Activated T-helper 1 cell treated with Interleukin-2 at 50 U/mL for 16 hours (primary cell): ENCODE data around the gene NSFL1C.
"Not testable (repeated sequence)": the region's sequence is repeated elsewhere in the genome, so short reads cannot be mapped to it uniquely, and the experiment has no call there.

Experiments used
- DNase-seq: peaks from one replicate; pipeline ENCODE4 v3.0.0-alpha.2; 2020; ENCODE audit warnings: low read depth

NSFL1C gene

GRCh38 chr20:1423625-1424106, 43.0 kb downstream of the NSFL1C start:
- no peak for DNase-seq

GRCh38 chr20:1423206-1423605, 43.4 kb downstream of the NSFL1C start:
- no peak for DNase-seq

- no peak for DNase-seq
Observed at GRCh38 chr20:1422753-1423152, 43.9 kb downstream of the NSFL1C start.

GRCh38 chr20:1420066-1420465, 46.6 kb downstream of the NSFL1C start:
- DNase-seq = no peak

GRCh38 chr20:1418350-1418749, 48.3 kb downstream of the NSFL1C start:
- DNase-seq = no peak

GRCh38 chr20:1417790-1418189, 48.9 kb downstream of the NSFL1C start:
- no peak for DNase-seq

GRCh38 chr20:1417273-1417672, 49.4 kb downstream of the NSFL1C start:
- DNase-seq = no peak

GRCh38 chr20:1415667-1416468, 50.8 kb downstream of the NSFL1C start:
- DNase-seq = no peak

GRCh38 chr20:1414982-1415381, 51.7 kb downstream of the NSFL1C start:
- DNase-seq = no peak

- DNase-seq = no peak
Observed at GRCh38 chr20:1405801-1406200, 60.8 kb downstream of the NSFL1C start.

GRCh38 chr20:1403624-1404023, 63.0 kb downstream of the NSFL1C start:
- DNase-seq = no peak

GRCh38 chr20:1402149-1402548, 64.5 kb downstream of the NSFL1C start:
- DNase-seq = no peak

GRCh38 chr20:1401451-1401907, 65.2 kb downstream of the NSFL1C start:
- no peak for DNase-seq

GRCh38 chr20:1399678-1400366, 66.8 kb downstream of the NSFL1C start:
- DNase-seq = not testable (repeated sequence)

GRCh38 chr20:1398185-1398584, 68.5 kb downstream of the NSFL1C start:
- not testable (repeated sequence) for DNase-seq

GRCh38 chr20:1397710-1398109, 68.9 kb downstream of the NSFL1C start:
- no peak for DNase-seq

GRCh38 chr20:1396702-1397101, 69.9 kb downstream of the NSFL1C start:
- DNase-seq = no peak

GRCh38 chr20:1396264-1396663, 70.4 kb downstream of the NSFL1C start:
- no peak for DNase-seq

- DNase-seq = no peak
Observed at GRCh38 chr20:1394686-1395085, 72.0 kb downstream of the NSFL1C start.

GRCh38 chr20:1393507-1393882, 73.2 kb downstream of the NSFL1C start:
- no peak for DNase-seq

GRCh38 chr20:1392693-1393506, 73.7 kb downstream of the NSFL1C start, which contains the start of gene FKBP1A:
FKBP1A (minus strand) TSS chr20:1393054; CDS start chr20:1392998, 56 bp downstream.
- DNase-seq = peak; percentile 93

- no peak for DNase-seq
Observed at GRCh38 chr20:1392443-1392692, 74.3 kb downstream of the NSFL1C start.
